ENCODE measurements around the gene GNRH2.
"Not testable (repeated sequence)": the region's sequence is repeated elsewhere in the genome, so short reads cannot be mapped to it uniquely, and the experiment has no call there.

The GNRH2 gene, protein sequence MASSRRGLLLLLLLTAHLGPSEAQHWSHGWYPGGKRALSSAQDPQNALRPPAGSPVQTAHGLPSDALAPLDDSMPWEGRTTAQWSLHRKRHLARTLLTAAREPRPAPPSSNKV

DNA sequence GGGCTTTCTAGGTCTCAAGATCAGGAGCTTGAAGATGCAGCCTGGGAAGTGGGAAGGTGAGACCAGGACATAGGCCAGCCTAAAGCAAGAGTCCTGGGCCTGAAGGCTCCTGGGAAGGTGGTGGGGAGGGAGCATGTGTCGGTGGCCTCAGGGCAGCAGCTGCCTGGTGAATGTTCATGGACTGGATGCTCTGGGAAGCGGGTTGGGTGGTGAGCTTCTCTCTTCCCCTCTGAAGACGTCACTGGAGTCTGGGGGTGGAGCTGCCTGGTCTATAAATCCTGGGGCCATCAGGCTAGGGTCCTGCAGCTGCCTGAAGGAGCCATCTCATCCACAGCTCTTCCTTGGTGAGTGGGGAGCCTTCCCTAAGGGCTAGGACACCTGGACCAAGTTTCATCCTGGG lies at the start of gene GNRH2:
Gene GNRH2, plus strand, starts transcription at position 301 of the 400 bp plus-strand sequence. CDS start 793 bp downstream, outside the sequence.
- DNase-seq (ENCODE audit: low read depth), result no peak

DNA sequence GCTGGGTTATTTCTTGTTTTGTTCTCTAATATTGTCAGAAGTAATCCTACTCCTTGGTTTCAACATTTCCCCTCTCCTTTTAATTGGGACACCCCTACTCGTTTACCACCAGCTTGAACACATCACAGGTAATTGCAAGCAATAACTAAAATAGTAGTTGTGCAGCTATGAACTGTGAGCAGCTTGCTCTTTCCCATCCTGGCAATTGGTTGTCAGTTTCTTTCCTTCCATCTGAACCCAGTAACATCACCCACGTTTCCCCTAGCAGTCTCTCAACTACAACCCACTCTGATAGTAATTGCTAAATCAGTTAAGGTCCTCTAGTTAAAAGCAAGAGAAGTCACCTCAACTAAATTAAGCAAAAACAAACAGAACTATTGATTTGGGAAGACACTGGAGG lies 47.6 kb upstream of the GNRH2 start:
- DNase-seq (ENCODE audit: low read depth), result no peak

DNA sequence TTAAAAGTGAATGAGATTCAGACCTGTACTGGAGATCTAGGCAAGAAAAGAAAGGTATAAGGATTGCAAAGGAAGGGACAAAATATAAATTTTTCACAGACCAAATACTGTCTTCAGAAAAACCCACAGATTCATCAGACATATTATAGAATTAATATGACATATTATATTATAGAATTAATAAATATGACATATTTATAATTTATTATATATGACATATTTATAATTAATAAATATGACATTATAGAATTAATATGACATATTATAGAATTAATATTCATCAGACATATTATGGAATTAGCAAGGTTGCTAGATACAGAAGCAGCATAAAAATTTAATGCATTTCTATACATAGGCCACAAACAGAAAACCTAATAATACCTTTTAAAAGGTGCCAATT lies 44.7 kb upstream of the GNRH2 start:
- DNase-seq (ENCODE audit: low read depth), result no peak

DNA sequence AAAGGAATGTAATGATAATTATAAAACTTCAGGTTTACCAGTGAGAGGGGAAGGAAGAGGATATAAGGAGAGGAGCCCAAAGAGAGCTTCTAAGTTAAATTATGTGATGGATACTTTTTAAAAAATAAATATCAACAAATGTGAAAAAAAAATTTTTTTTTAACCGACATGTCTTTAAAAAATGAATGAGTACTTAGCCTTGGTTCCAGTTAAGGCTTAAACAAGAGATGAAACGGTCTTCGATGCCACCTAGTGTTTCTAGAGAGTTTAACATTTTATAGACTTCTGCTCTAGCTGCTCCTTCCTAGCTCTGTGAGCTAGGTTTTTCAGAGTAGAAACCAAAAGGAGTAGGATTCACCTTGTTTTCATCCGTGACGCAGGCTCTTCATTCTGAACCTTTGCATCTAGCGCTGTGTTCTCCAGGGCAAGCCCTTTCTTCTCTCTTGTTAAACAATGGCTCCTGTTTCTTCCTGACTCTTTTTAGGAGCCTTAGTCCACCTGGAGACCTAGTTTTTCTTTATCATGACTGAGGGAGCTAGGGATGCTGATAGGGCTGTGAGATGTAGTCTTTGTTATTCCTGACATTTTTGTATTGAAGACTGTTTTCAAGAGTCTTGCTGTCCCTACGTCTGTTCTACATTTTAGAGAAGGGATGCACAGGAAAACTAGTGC lies 42.4 kb upstream of the GNRH2 start:
- DNase-seq (ENCODE audit: low read depth), result no peak

DNA sequence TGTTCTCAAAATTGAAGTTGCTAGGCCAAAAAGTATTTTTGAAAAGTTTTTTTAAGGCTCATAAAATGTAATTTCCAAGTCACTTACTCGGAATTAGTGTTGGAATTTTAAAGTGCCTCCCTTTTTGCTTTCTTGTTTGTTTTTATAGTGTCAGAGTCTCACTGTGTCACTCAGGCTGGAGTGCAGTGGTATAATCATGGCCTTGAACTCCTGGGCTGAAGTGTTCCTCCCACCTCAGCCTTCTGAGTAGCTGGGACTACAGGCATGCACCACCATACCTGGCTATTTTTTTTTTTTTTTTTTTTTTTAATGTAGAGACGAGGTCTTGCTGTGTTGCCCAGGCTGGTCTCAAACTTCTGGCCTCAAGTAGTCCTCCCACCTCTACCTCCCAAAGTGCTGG lies 40.0 kb upstream of the GNRH2 start:
- no peak for DNase-seq (ENCODE audit: low read depth)

DNA sequence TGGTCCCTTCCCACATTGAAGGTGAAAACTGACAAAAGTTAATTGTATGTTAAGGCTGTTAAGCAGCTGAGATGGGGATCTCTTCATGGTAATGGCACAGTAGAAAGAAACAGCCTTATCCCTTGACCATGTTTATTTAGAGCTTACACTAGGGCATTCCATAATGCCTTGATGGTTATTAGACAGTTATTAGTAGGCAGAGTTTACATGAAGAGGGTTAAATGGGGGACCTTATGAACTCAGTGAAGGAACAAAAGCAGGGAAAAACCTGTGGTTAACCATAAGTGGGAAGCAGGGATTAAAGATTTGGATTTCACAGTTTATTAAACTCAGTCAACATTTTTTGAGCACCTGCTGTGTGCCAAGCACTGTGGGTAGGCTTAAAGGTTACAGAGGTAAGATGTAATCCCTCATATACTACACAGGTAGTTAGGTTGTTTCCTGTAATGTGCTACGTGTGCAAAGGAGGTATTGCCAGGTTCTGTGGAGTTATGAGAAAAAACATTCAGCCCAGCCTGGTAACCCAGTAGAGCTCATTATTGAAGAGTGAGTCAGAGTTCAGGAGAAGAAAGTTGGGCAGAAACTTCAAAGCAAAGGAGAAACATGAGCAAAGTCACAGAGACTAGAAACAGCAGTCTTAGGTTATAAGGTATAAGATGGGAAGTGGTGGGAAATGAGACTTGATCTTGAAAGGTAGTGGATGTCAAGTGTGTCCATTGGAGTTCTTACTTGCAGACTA lies 32.3 kb upstream of the GNRH2 start:
- DNase-seq (ENCODE audit: low read depth), result no peak

DNA sequence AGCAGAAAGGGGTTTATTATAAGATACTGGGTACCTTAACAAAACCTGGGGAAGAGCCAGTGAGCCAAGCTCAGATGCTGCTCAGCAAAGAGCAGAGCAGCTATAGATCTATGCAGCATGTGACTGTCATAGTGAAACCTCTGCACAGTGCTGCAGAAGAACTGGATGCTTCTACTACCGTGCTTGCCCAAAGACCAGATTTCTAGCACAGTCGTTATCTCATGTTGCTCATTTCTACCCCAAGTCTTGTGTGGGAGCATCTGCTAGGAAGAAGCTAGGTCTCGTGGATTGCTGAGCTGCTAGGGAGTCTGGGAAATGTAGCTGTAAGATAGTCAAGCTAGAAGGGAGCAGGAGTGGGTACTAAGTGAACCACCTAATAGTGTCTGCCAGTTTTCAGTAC lies 31.7 kb upstream of the GNRH2 start:
- DNase-seq (ENCODE audit: low read depth), result no peak

DNA sequence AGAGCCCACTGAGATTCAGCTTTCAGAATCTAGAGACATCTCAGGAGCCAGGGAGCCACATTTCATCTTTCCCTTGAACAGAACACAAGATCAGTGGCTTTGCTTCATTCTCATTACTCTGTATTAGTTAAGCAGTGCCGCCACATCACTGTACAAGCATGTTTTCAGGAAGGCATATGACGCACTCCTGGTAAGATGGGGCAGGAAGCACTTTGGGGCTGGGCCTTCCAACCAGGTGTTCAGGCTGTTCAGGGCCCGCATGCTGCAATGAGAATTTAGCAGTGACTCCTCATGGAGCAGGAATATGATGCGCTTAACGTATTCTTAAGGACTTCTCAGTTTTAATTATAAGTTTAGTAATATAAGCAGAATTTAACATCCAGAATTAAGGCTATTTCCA lies 29.7 kb upstream of the GNRH2 start:
- no peak for DNase-seq (ENCODE audit: low read depth)

DNA sequence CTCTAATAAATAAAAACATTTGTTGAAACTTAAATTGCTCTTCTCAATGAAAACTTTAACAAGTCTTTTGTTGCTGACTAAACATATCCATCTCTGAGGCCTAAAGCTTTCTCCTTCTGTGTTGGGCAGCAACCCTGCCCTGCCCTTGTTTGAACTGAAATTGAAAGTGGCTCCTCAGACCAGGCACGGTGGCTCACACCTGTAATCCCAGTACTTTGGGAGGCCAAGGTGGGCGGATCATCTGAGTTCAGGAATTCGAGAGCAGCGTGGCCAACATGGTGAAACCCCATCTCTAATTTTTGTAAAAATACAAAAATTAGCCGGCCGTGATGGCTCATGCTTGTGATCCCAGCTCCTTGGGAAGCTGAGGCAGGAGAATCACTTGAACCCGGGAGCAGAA lies 29.2 kb upstream of the GNRH2 start:
- no peak for DNase-seq (ENCODE audit: low read depth)

DNA sequence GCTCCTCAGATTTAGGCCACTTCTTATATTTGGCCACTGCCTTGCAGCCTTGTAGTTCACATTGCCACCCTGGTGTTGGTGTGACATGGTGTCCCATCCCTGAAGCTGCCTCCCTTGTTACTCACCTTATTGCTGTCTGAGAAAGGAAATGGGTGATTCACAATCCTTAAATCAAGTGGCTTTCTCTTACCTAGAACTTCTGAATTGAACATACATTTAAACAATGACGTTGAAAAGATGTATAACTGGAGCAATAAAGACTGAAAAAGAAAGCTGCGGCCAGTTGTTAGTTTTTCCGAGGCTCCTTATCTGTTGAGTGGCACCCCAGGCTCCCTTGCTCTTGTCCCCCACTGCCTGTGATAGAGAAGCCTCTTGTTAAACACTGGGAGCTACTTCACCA lies 28.8 kb upstream of the GNRH2 start:
- DNase-seq (ENCODE audit: low read depth), result no peak

DNA sequence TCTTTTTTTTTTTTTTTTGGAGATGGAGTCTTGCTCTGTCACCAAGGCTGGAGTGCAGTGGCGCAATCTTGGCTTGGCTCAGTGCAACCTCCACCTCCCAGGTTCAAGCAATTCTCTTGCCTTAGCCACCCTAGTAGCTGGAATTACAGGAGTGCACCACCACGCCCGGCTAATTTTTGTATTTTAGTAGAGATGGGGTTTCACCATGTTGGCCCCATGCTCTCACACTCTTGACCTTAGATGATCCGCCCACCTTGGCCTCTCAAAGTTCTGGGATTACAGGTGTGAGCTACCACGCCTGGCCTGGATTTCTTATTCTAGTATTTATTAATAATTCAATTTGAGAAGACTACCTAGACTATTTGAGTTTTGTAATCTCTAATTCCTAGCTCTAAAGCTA lies 28.1 kb upstream of the GNRH2 start:
- DNase-seq (ENCODE audit: low read depth), result not testable (repeated sequence)

DNA sequence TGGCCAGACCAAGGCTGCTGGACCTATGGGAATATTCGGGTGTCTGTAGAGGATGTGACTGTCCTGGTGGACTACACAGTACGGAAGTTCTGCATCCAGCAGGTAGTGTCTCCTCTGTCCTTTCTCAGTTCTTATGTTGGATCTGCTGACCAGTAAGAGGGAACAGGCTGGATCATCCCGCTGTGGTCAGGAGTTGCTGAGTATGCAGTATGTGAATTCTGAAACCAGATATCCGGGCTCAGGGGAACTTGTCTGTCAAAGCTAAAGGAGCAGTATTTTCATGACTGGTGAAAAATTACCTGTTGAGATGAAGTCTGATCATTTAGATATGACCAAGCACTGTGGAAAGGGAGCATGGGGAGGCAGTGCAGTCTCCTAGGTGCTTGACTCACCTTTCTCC lies 22.1 kb upstream of the GNRH2 start:
- DNase-seq (ENCODE audit: low read depth), result no peak

DNA sequence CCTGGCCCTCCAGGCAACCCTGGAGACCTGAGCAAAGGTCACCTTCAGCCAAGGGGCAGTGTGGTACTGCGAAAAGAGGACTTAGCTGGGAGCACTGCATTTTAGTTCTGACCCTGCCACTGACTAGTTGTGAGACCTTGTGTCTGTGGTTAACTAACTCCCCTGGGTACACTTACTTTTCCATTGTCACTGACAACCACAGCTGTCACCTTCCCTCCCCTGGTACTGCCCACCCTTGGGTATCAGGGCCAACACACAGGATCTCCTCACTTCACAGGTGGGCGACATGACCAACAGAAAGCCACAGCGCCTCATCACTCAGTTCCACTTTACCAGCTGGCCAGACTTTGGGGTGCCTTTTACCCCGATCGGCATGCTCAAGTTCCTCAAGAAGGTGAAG lies 21.6 kb upstream of the GNRH2 start:
- no peak for DNase-seq (ENCODE audit: low read depth)

DNA sequence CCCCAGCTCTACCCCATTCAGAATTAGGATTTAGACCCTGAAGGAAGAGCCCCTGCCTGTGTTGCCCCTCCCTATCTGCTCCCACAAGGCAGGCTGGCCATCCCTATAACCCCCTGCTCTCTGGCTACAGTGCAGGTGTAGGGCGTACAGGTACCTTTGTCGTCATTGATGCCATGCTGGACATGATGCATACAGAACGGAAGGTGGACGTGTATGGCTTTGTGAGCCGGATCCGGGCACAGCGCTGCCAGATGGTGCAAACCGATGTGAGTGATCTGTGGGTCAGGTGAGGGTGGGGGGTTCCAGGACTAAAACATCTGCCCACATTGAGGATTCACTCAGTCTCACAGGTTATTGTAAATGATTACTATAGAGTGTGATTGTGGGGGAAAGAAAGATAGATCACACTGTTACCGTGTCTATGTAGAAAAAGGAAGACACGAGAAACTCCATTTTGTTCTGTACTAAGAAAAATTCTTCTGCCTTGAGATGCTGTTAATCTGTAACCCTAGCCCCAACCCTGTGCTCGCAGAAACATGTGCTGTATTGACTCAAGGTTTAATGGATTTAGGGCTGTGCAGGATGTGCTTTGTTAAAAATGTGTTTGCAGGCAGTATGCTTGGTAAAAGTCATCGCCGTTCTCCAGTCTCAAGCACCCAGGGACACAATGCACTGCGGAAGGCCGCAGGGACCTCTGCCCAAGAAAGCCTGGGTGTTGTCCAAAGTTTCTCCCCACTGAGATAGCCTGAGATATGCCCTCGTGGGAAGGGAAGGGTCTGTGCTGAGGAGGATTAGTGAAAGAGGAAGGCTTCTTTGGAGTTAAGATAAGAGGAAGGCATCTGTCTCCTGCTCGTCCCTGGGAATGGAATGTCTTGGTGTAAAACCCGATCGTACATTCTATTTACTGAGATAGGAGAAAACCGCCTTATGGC lies 20.6 kb upstream of the GNRH2 start:
- not testable (repeated sequence) for DNase-seq (ENCODE audit: low read depth)

DNA sequence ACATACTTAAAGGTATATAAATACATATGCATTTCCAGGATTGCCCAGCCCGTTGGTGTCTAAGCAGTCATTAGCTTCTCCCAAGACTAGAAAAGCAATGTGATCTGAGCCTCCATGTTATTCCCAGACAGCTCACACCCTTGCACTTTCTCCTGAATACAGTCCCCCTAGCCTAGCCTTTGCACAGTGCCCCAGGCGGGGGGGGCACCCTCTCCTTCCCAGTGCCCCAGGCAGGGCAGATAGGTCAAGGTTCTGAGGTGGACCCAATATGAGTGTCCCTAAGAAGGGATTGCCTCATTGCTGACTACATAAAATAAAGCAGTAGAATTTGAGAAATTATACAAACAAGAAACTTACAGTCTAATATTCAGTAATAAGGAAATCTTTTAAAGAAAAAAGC lies 15.4 kb upstream of the GNRH2 start:
- no peak for DNase-seq (ENCODE audit: low read depth)

DNA sequence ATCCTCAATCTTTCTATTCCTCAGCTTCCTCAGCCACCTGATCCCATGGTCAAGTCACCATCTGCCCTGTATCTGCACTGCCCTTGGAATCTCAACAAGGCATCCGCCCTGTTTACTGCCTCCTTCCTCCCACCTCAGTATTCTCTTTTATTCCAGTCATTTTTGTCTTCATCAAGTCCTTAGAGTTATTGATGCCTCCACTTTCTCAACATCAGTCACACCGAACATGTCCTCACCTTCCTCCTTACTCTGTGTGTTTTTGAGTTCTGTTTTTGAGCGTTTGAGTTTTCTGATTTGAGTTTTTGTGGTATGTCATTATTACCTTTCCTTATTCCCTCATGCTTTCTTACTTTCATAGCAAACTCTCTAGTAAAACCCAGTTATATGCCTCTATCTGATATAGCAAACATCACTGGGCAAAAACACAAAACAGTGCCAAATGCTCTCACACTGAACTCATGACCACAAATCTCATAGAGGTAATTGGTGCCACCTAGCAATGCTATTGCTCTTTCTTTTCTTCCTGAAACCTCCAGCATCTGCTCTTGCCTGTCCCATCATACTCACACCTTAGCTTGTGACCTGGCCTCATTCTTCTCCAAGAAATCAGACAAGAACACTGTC lies 11.8 kb upstream of the GNRH2 start:
- no peak for DNase-seq (ENCODE audit: low read depth)

DNA sequence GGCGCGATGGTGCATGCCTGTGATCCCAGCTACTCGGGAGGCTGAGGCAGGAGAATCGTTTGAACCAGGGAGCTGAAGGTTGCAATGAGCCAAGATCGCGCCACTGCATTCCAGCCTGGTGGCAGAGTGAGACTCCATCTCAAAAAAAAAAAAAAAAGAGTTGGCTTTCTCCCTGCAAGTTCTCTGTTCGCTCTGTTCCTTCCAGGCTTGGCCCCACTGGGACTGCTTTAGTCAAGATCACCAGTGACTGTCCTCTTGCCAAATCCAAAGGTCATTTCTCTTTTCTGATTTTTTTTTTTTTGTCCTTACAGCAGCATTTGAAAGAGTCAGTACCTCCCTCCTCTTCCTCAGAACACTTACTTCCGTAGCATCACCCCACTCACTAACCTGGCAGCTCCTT lies 10.8 kb upstream of the GNRH2 start:
- DNase-seq (ENCODE audit: low read depth), result no peak

DNA sequence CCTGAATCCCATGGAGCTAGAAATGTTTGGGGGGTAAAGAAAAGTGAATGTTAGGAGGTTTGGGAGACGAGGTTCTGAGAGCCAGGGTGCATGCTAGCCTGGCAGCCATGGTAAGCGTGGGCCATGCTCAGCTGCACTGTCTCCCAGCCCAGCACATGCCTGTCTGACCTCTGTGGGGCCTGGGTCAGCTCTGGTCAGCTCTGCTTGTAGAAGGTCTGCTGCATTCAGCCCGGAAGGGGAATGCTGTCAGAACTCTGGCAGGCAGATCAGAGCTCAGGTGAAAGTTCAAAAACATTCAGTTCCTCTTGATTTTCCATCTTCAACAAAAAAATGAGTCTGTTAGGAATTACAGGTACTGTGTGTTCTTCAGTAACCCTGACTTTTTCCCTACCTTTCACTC lies 5.8 kb upstream of the GNRH2 start:
- no peak for DNase-seq (ENCODE audit: low read depth)

DNA sequence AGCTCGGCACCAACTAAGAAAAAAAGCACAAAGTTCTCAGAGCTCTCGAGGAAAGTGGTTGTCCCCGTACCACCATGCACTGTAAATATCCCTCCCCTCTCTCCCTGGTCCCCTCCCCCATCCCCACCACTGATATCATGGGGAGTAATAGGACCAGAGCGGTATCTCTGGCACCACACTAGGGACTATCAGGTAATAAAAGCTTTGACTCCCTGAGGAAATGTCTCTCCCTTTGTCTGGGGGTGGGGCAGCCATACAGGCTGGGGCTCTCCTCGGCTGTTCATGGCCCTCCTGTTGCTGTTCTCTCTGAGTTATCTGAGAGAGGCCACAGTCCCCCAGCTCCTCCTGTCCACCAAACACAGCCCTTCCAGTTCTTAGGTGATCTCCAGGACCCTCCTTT lies 5.0 kb upstream of the GNRH2 start:
- DNase-seq (ENCODE audit: low read depth), result no peak

DNA sequence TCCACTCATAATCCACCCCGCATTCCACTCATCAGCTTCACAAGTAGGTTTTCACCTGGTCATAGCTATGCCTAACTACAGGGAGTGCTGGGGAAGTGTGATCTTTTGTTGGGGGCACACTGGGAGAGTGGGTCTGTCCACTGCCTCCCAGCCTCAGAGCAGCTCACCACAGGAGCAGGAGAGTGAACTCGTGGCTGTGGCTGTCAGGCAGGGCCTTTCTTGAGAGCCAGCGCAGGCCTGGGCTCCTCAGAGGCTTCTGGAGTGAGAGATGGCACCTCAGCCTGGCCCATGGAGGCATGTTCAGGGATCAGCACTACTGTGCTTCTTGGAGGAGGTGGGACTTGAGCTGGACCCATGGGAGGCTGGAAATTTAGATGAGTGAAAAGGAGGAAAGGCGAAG lies 4.0 kb upstream of the GNRH2 start:
- no peak for DNase-seq (ENCODE audit: low read depth)

DNA sequence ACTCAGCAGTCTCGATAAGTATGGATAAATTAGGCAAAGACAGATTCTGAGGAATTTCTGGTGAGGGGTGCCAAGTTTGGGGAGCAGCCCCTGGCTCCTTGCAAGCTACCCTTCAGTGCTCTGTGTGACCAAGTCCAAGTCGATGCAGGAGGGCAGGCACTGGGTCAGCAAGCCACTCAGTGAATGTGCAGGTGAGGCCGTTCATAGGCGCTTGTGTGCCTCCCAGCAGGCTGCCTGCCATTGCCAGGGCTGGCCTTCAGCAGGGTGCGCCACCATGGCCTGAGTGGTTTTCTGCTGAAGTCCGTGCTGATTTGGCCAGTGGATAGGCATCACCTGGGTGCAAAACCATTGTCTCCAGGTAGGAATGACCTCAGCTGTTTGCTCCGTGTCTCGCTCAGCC lies 3.3 kb upstream of the GNRH2 start:
- DNase-seq (ENCODE audit: low read depth), result no peak

DNA sequence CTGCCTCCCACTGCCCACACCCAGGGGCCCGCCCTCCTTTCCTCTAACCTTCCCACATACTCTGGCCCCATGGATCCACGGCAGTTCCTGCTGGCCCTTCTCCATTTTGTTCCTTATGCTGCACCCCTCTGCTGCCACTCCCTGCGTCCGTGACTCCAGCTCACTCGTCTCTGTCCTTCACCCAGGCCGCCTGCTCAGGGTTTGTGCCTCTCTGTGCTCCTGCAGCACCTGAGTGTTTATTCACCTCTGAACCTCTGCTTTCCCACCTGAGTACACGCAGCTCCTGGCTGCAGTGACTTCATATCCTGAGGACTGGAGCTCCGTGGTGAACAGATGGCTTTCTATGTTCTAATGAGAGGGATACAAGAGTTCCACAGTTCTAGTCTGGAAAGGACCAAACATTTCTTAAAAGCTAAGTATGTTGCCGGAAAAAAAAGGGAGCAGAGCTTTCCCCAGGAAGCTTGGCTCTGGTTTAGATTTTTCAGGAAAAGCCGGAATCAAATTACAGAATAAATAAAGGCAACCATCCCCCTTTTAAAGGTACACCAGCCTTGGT lies 1.5 kb upstream of the GNRH2 start:
- DNase-seq (ENCODE audit: low read depth), result no peak

Measured in activated gamma-delta T cell treated with anti-CD3 and anti-CD28 coated beads, Interleukin-2, amount 50 U/mL, for 16 hours (primary cell).